ENCODE results near the gene ZNF598. TPM values are rescaled to one million over a fixed set of nuclear protein-coding genes. Genes with fewer than 3 reads are reported as not detected.

The ZNF598 gene
- total and polyA plus RNA-seq, 7 donors: 12.8 to 57.0 (median 20.3) TPM

DNA sequence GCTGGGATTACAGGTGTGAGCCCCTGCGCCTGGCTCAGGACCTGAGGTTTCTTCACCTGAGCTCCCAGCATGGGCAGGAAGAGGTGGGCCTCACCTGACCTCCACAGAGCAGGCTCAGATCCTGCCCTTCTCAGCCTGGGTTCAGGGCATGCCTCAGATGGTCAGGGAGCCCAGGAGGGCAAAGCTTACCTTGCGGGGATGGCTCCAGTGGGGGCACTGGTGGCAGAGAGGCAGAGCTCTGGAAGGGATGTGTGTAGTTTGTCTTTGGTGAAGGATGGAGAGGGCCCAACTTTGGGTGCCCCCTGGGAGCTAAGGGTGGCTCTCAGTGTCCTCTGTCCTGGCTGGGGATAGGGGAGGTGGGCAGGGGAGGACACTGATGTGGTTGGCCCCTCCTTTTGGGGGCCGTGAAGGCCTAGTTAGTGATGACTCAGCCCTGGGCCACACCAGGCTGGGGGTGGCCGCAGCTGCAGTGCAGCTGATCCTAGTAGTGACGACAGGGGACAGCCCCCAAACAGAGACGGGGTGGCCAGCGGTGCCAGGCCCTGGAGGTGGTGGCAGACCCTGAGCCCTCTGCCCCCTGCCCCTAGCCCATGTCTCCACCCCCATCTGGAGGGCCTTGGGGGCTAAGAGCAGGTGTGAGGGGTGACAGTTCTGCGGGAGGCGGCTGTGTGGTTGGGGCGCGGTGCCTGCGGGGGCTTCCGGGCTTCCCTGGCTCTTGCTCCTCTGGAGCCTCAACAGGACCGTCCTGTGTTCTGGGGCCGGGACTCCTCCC lies 22.9 kb upstream of the ZNF598 start:
- Histone ChIP-seq H3K36me3 (peaks cover 0 to 8% (median under 1%) of the 10 kb centered on the region in 4 donors), H3K4me3 (peak overlapping the region in 3 of 4 donors; percentile 24 to 36 (median 35)), H3K27ac (peak overlapping the region; percentile 86 to 94 (median 92)), H3K27me3 (no peaks in the 10 kb centered on the region), H3K9me3 (no peaks in the 10 kb centered on the region), H3K4me1 (peaks cover 0 to 67% (median 58%) of the 10 kb centered on the region in 4 donors)
- WGBS, 2 donors: 65 to 81% methylated on average over 15 of the region's 15 CpGs
- intact Hi-C loops (cut with DNase I): no loop called here
- no peak for TF ChIP-seq EP300 (IDR thresholded peaks at IDR 0.05)
- TF ChIP-seq CTCF (IDR thresholded peaks at IDR 0.05): no peak
- no peak for TF ChIP-seq POLR2A (IDR thresholded peaks at IDR 0.05)
- peak in 1 of 4 donors; percentile 31 for TF ChIP-seq POLR2AphosphoS5 (IDR thresholded peaks at IDR 0.05)
- DNase-seq: no peak

DNA sequence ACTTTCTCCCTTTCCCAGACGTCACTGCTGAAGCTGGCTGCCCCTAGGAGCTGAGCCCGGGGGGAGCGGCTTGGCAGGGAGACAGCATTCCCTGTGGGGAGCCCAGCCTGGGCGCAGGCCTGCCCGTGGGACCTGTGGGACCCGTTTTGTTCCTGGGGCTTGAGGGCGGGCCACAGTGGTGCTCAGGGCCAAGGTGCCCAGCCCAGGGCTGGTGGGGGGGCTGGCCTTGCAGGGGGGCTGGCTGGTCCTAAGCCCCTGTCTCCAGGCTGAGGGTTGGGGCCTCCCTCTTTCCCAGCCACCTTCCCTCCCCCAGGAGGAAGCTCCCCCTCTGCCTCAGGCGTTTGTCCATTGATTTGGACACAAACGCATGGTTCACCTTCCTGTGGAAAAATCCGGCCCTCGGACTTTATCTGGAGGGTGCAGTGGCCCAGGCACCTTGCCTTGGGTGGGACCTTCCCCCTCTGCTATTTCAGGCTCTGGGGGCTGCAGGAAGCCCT lies 21.5 kb upstream of the ZNF598 start:
- TF ChIP-seq POLR2AphosphoS5 (IDR thresholded peaks at IDR 0.05) (peak in 1 of 4 donors; percentile 14), CTCF (IDR thresholded peaks at IDR 0.05) (no peak)
- no peak overlapping the region for H3K4me3 ChIP-seq
- DNase-seq: no peak
- WGBS, 2 donors: 82 to 84% methylated on average over 11 of the region's 11 CpGs
- intact Hi-C loops (cut with DNase I): no loop called here
- peaks cover 0 to 63% (median 55%) of the 10 kb centered on the region in 4 donors for H3K4me1 ChIP-seq
- H3K27me3 ChIP-seq: no peaks in the 10 kb centered on the region
- H3K9me3 ChIP-seq: no peaks in the 10 kb centered on the region
- peak overlapping the region; percentile 24 to 94 (median 60) for H3K27ac ChIP-seq
- H3K36me3 ChIP-seq: peaks cover 0 to 8% (median 0%) of the 10 kb centered on the region in 4 donors

DNA sequence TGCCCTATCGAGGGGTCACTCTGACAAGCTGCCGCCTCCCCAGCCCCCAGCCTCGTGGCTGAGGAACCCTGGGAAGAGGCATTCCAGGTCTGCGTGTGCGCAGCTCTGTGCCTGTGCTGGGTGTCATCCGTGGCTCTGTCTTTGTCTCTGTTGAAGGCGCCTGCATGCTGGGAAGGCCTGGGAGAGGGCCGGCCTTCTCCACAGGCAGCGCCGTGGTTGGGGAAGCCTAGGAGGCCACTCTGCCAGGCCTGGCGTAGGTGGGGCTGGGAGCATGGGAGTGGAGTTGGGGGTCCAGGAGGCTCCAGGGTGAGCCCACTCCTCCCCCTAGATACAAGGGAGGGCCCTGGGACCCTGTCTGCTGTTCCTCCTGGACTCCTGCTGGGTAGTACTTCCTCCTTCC lies 20.4 kb upstream of the ZNF598 start:
- peak overlapping the region in 1 of 4 donors; percentile 4 for H3K4me3 ChIP-seq
- no peak for DNase-seq
- H3K27ac ChIP-seq: peak overlapping the region; percentile 12 to 94 (median 35)
- H3K4me1 ChIP-seq: peaks cover 0 to 58% (median 49%) of the 10 kb centered on the region in 4 donors
- no peaks in the 10 kb centered on the region for H3K27me3 ChIP-seq
- no peaks in the 10 kb centered on the region for H3K9me3 ChIP-seq
- H3K36me3 ChIP-seq: peaks cover 0 to 8% (median 0%) of the 10 kb centered on the region in 4 donors
- TF ChIP-seq POLR2A (IDR thresholded peaks at IDR 0.05): no peak
- TF ChIP-seq POLR2AphosphoS5 (IDR thresholded peaks at IDR 0.05): no peak
- TF ChIP-seq CTCF (IDR thresholded peaks at IDR 0.05): no peak
- no peak for TF ChIP-seq EP300 (IDR thresholded peaks at IDR 0.05)
- 91% methylated on average over 11 of the region's 11 CpGs for WGBS, 2 donors
- intact Hi-C loops (cut with DNase I): no loop called here

DNA sequence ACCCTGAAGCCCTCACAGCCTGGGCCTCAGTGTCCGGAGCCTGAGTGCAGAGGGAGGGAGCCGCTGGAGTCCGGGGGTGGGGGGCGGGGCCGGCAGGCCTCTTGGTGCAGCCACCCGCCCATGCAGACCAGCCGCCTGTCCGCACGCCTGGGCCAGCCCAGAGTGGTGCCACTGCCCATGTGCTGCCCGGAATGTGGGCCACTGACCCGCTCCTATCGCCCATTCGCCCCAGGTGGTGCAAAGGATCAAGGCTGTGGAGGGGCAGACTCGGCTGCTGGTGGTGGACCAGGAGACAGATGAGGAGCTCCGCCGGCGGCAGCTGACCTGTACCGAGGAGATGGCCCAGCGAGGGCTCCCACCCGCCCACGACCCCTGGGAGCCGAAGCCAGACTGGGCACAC lies 19.7 kb upstream of the ZNF598 start:
- no peaks in the 10 kb centered on the region for H3K9me3 ChIP-seq
- H3K4me3 ChIP-seq: peak overlapping the region in 1 of 4 donors; percentile 10
- 85% methylated on average over 22 of the region's 22 CpGs for WGBS, 2 donors
- no peaks in the 10 kb centered on the region for H3K27me3 ChIP-seq
- peak overlapping the region in 1 of 4 donors; percentile 46 for H3K27ac ChIP-seq
- no peak for TF ChIP-seq POLR2A (IDR thresholded peaks at IDR 0.05)
- TF ChIP-seq EP300 (IDR thresholded peaks at IDR 0.05): no peak
- TF ChIP-seq POLR2AphosphoS5 (IDR thresholded peaks at IDR 0.05): no peak
- no peak for TF ChIP-seq CTCF (IDR thresholded peaks at IDR 0.05)
- DNase-seq: no peak
- intact Hi-C loops (cut with DNase I): no loop called here
- peaks cover 0 to 53% (median 43%) of the 10 kb centered on the region in 4 donors for H3K4me1 ChIP-seq
- H3K36me3 ChIP-seq: peaks cover 0 to 8% (median 0%) of the 10 kb centered on the region in 4 donors
